Endothelial cell of umbilical vein (primary cell): ENCODE data around the gene ANKRD12. TPM values are rescaled to one million over a fixed set of nuclear protein-coding genes. Genes with fewer than 3 reads are reported as not detected.

ENCODE experiments used
- BruUV-seq: library from RNA; stranded (reverse); fragments of 400-500 nt; replicated peaks from 2 replicates; lab custom pipeline; 2021; lab: Mats Ljungman, UMichigan
- CTCF ChIA-PET: fragments of 300-600, 350-600 bp; sonication (Branson Sonifier 250); formaldehyde crosslinking; loops from one replicate; lab custom pipeline; 2021; ENCODE audit warnings: antibody characterized with exemption, inconsistent platforms; lab: Charles Lee
- POLR2A ChIA-PET: fragments of 300-600, 350-600 bp; sonication (Branson Sonifier 250); formaldehyde crosslinking; loops from one replicate; lab custom pipeline; 2021; ENCODE audit warnings: antibody characterized with exemption, inconsistent platforms; lab: Charles Lee
- DNase-seq: peaks from one replicate; pipeline ENCODE4 v3.0.0-alpha.2; 2011; ENCODE audit warnings: low read depth, low spot score
- FAIRE-seq: peaks from 2 replicates; lab custom pipeline; 2011; peaks lifted over from hg19 to GRCh38; lab: Jason Lieb, UNC
- H2AFZ ChIP-seq: 2 replicates; pipeline ENCODE4 v1.6.0; 2012; ENCODE audit warnings: low read depth, low read length, control low read depth, inconsistent platforms
- H3K27ac ChIP-seq: 2 replicates; pipeline ENCODE4 v1.5.1; 2011; ENCODE audit warnings: low read depth, mild to moderate bottlenecking, control low read depth, low read length, moderate library complexity; ENCODE audit not compliant: insufficient read depth
- H3K27me3 ChIP-seq, 2 experiments: 2 replicates each; pipeline versions ENCODE4 v1.6.0 to v1.6.1; 2011; ENCODE audit warnings: low read length in 2 of 2, mixed read lengths in 1 of 2; ENCODE audit not compliant: control insufficient read depth in 2 of 2, insufficient read depth in 2 of 2
- H3K36me3 ChIP-seq, 2 experiments: 2 replicates in 1 of 2; 3 replicates in 1 of 2; pipeline ENCODE4 v1.5.1; 2011; ENCODE audit warnings: low read length in 2 of 2, mild to moderate bottlenecking in 1 of 2, moderate library complexity in 1 of 2; ENCODE audit not compliant: control insufficient read depth in 2 of 2, insufficient read depth in 2 of 2; ENCODE audit errors: extremely low read depth in 1 of 2
- H3K4me1 ChIP-seq: 3 replicates; pipeline ENCODE4 v1.5.1; 2011; ENCODE audit warnings: mild to moderate bottlenecking, low read length; ENCODE audit not compliant: control insufficient read depth, insufficient read depth; ENCODE audit errors: extremely low read depth
- H3K4me2 ChIP-seq: 2 replicates; pipeline ENCODE4 v1.6.1; 2011; ENCODE audit warnings: low read length, control low read depth, mixed read lengths; ENCODE audit not compliant: insufficient read depth
- H3K4me3 ChIP-seq, 3 experiments: fragments of 200-600 bp in 1 of 3; sonication (generic), shearing (Covaris generic) in 1 of 3; replicated peaks in 1 of 3; 2 replicates each; pipeline ENCODE4 v1.5.1; 2011 to 2016; ENCODE audit warnings: control low read depth in 3 of 3, low read length in 3 of 3, mild to moderate bottlenecking in 2 of 3, inconsistent platforms in 1 of 3, low read depth in 1 of 3, moderate library complexity in 1 of 3; ENCODE audit not compliant: insufficient read depth in 1 of 3
- H3K79me2 ChIP-seq: 2 replicates; pipeline ENCODE4 v1.6.0; 2012; ENCODE audit warnings: low read length, inconsistent platforms; ENCODE audit not compliant: control insufficient read depth, insufficient read depth
- H3K9ac ChIP-seq: replicated peaks from 2 replicates; pipeline ENCODE3; 2011; ENCODE audit warnings: low read length, control low read depth; ENCODE audit not compliant: insufficient read depth; ENCODE audit errors: extremely low read depth
- H3K9me1 ChIP-seq: replicated peaks from 3 replicates; pipeline ENCODE4 v1.6.0; 2011; ENCODE audit warnings: mild to moderate bottlenecking, low read length; ENCODE audit not compliant: control insufficient read depth, insufficient read depth; ENCODE audit errors: extremely low read depth
- H3K9me3 ChIP-seq: replicated peaks from 2 replicates; pipeline ENCODE4 v1.5.1; 2012; ENCODE audit warnings: low read length, inconsistent platforms; ENCODE audit not compliant: control insufficient read depth, insufficient read depth
- H4K20me1 ChIP-seq: replicated peaks from 2 replicates; pipeline ENCODE3; 2011; ENCODE audit warnings: mild to moderate bottlenecking, low read length; ENCODE audit not compliant: control insufficient read depth, insufficient read depth; ENCODE audit errors: extremely low read depth
- CTCF ChIP-seq, 2 donors: IDR thresholded peaks; 1 replicate in 1 of 2; 2 replicates in 1 of 2; pipeline ENCODE4 v1.5.1; 2011; ENCODE audit warnings: low read length in 2 of 2, mild to moderate bottlenecking in 2 of 2, moderate library complexity in 2 of 2, control low read depth in 1 of 2, inconsistent platforms in 1 of 2, low read depth in 1 of 2; ENCODE audit not compliant: insufficient read depth in 1 of 2; ENCODE audit errors: extremely low read depth in 1 of 2
- FOS ChIP-seq: IDR thresholded peaks from 2 replicates; pipeline ENCODE4 v1.6.1; 2011; ENCODE audit warnings: mild to moderate bottlenecking, low read length, moderate library complexity, borderline replicate concordance; ENCODE audit not compliant: insufficient read depth
- GATA2 ChIP-seq: IDR thresholded peaks from 2 replicates; pipeline ENCODE4 v1.7.0; 2011; ENCODE audit warnings: low read depth, mild to moderate bottlenecking, moderate library complexity, mixed read lengths, low read length; ENCODE audit not compliant: insufficient read length, insufficient read depth
- JUN ChIP-seq: IDR thresholded peaks from 2 replicates; pipeline ENCODE4 v1.6.1; 2011; ENCODE audit warnings: borderline replicate concordance, low read depth; ENCODE audit not compliant: insufficient read length, insufficient read depth
- MYC ChIP-seq: IDR thresholded peaks from one replicate; pipeline ENCODE4 v1.6.1; 2011; ENCODE audit warnings: mild to moderate bottlenecking, low read depth, low read length
- POLR2A ChIP-seq: IDR thresholded peaks from 2 replicates; pipeline ENCODE4 v1.6.1; 2012; ENCODE audit warnings: low read depth, mild to moderate bottlenecking, control low read depth, low read length
- POLR2AphosphoS5 ChIP-seq: IDR thresholded peaks from 2 replicates; pipeline ENCODE4 v1.6.1; 2012; ENCODE audit warnings: low read depth, mild to moderate bottlenecking, control low read depth, low read length, moderate library complexity; ENCODE audit not compliant: insufficient read depth
- dilution Hi-C: fragments of 300-500 bp; cut with MboI; formaldehyde crosslinking; loops from one replicate; pipeline ENCODE4 v1.15.0; 2019; ENCODE audit warnings: low sequenced_read_pairs; ENCODE audit not compliant: extremely low pct_ligation_motif_present
- intact Hi-C: fragments of 100-400 bp; cut with micrococcal nuclease; formaldehyde crosslinking; loops from one replicate; pipeline ENCODE4 v1.10.0; 2022
- polyA plus RNA-seq, 4 experiments: library from polyadenylated mRNA; depleted of rRNA in 3 of 4; stranded (reverse) in 3 of 4; unstranded in 1 of 4; fragments of >200 nt; gene quantifications; 2 replicates each; pipeline versions ENCODE4 v1.2.1 to v1.2.3, GENCODE V29; 2011 to 2012; ENCODE audit warnings: missing spikeins in 1 of 4
- total RNA-seq: library from RNA; stranded (reverse); gene quantifications from 2 replicates; pipeline ENCODE4 v1.2.3, GENCODE V29; 2021
- TF ChIP-seq, protein P1 (sequence below): IDR thresholded peaks from 2 replicates; pipeline ENCODE4 v1.6.1; 2011; ENCODE audit not compliant: insufficient read depth, insufficient read length

The ANKRD12 gene
- total and polyA plus RNA-seq, 2 donors (not counting 3 experiments of a cell fraction or from before 2014, with no cell fraction given), result 1.5 to 25.4 TPM

DNA sequence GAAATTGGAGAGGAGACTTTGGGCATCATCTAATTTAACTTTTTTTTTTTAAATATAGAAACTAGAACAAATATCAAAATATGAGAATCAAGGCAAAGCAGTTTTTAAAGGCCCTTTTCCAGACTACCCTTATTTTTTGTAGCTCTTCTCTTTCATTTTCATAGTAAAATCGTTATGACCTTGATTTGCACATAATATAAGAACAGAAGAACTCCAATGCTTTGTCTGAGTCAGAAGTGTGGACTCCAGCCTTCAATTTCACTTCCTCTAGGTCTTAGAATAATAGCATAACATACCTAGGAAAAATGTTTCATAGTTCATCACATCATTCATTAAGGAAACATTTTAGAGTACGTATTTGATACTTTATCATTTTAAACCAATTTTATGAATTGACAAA is 74.4 kb downstream of the ANKRD12 start:
- ChIA-PET POLR2A (no interaction called here), CTCF (interaction anchor here (0.7 to 1.2 kb wide), 2 partner anchors 21 to 26 kb away, joined by 3 read pairs; no protein-coding TSS in a partner anchor)
- no peak for TF ChIP-seq POLR2AphosphoS5
- TF ChIP-seq CTCF (IDR thresholded peaks at IDR 0.05; ENCODE audit: extremely low read depth in 1 of 2, insufficient read depth in 1 of 2, low read depth in 1 of 2, low read length in 2 of 2), result no peak
- TF ChIP-seq MYC, result no peak
- no peak for TF ChIP-seq POLR2A
- TF ChIP-seq FOS, result no peak
- no peak for TF ChIP-seq GATA2
- no peak for TF ChIP-seq JUN
- TF ChIP-seq, protein P1, sequence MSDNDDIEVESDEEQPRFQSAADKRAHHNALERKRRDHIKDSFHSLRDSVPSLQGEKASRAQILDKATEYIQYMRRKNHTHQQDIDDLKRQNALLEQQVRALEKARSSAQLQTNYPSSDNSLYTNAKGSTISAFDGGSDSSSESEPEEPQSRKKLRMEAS, result no peak
- Histone ChIP-seq H3K4me2 (no peak overlapping the region), H2AFZ (no peak overlapping the region), H3K4me1 (no peaks in the 10 kb centered on the region), H3K27ac (no peak overlapping the region), H3K9ac (no peak overlapping the region), H3K79me2 (no peaks in the 10 kb centered on the region), H3K36me3 (peaks cover 0 to 6% of the 10 kb centered on the region in 2 experiments), H3K27me3 (no peaks in the 10 kb centered on the region), H4K20me1 (no peaks in the 10 kb centered on the region), H3K9me3 (no peaks in the 10 kb centered on the region), H3K9me1 (no peaks in the 10 kb centered on the region), H3K4me3 (no peak overlapping the region)
- DNase-seq, result no peak
- intact Hi-C loops, result no loop called here
- dilution Hi-C loops, result no loop called here
- BruUV-seq, result no TSS peak
- no peak for FAIRE-seq
